ENCODE results near the gene DGKI. TPM values are rescaled to one million over a fixed set of nuclear protein-coding genes. Genes with fewer than 3 reads are reported as not detected.

Gene DGKI
- total and polyA plus RNA-seq, 3 donors from 2014 or later: 3.2 to 6.6 (median 4.3) TPM

- intact Hi-C loops (cut with DNase I; ENCODE audit: low total_unique reads): no loop called here
- H3K4me3 ChIP-seq: no peak overlapping the region
- H3K27ac ChIP-seq: no peak overlapping the region
- no peak for TF ChIP-seq POLR2A (IDR thresholded peaks at IDR 0.05)
- TF ChIP-seq, protein P1, sequence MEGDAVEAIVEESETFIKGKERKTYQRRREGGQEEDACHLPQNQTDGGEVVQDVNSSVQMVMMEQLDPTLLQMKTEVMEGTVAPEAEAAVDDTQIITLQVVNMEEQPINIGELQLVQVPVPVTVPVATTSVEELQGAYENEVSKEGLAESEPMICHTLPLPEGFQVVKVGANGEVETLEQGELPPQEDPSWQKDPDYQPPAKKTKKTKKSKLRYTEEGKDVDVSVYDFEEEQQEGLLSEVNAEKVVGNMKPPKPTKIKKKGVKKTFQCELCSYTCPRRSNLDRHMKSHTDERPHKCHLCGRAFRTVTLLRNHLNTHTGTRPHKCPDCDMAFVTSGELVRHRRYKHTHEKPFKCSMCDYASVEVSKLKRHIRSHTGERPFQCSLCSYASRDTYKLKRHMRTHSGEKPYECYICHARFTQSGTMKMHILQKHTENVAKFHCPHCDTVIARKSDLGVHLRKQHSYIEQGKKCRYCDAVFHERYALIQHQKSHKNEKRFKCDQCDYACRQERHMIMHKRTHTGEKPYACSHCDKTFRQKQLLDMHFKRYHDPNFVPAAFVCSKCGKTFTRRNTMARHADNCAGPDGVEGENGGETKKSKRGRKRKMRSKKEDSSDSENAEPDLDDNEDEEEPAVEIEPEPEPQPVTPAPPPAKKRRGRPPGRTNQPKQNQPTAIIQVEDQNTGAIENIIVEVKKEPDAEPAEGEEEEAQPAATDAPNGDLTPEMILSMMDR (IDR thresholded peaks at IDR 0.05): no peak
- no peaks in the 10 kb centered on the region for H3K36me3 ChIP-seq (ENCODE audit: low read depth, missing control alignments)
- H3K27me3 ChIP-seq: no peaks in the 10 kb centered on the region
- 89% methylated on average over 3 of the region's 3 CpGs for WGBS, 2 donors
- DNase-seq: no peak
- H3K9me3 ChIP-seq: no peaks in the 10 kb centered on the region
- H3K4me1 ChIP-seq: no peaks in the 10 kb centered on the region
Observed at GRCh38 chr7:137407078-137407477, 439.7 kb downstream of the DGKI start.

- no peak for TF ChIP-seq POLR2A (IDR thresholded peaks at IDR 0.05)
- TF ChIP-seq, protein P1 (IDR thresholded peaks at IDR 0.05): no peak
- H3K4me1 ChIP-seq: no peaks in the 10 kb centered on the region
- intact Hi-C loops (cut with DNase I; ENCODE audit: low total_unique reads): no loop called here
- H3K4me3 ChIP-seq: no peak overlapping the region
- WGBS, 2 donors: 78 to 83% methylated on average over 5 of the region's 5 CpGs
- no peak for DNase-seq
- H3K9me3 ChIP-seq: no peaks in the 10 kb centered on the region
- H3K36me3 ChIP-seq (ENCODE audit: low read depth, missing control alignments): no peaks in the 10 kb centered on the region
- no peaks in the 10 kb centered on the region for H3K27me3 ChIP-seq
- no peak overlapping the region for H3K27ac ChIP-seq
Observed at GRCh38 chr7:137404660-137405317, 442.0 kb downstream of the DGKI start.

GRCh38 chr7:137403353-137403695 lies 443.4 kb downstream of the DGKI start:
- Histone ChIP-seq H3K4me1 (no peaks in the 10 kb centered on the region), H3K27me3 (no peaks in the 10 kb centered on the region), H3K9me3 (no peaks in the 10 kb centered on the region), H3K36me3 (ENCODE audit: low read depth, missing control alignments) (no peaks in the 10 kb centered on the region), H3K27ac (no peak overlapping the region), H3K4me3 (no peak overlapping the region)
- WGBS, 2 donors: 88 to 95% methylated on average over 2 of the region's 2 CpGs
- no peak for DNase-seq
- TF ChIP-seq POLR2A (IDR thresholded peaks at IDR 0.05): no peak
- intact Hi-C loops (cut with DNase I; ENCODE audit: low total_unique reads): no loop called here

- no peak overlapping the region for H3K27ac ChIP-seq
- H3K4me3 ChIP-seq: no peak overlapping the region
- 70 to 78% methylated on average over 10 of the region's 10 CpGs for WGBS, 2 donors
- DNase-seq: no peak
- no peaks in the 10 kb centered on the region for H3K9me3 ChIP-seq
- TF ChIP-seq POLR2A (IDR thresholded peaks at IDR 0.05): no peak
- TF ChIP-seq, protein P1 (IDR thresholded peaks at IDR 0.05): no peak
- H3K27me3 ChIP-seq: no peaks in the 10 kb centered on the region
- intact Hi-C loops (cut with DNase I; ENCODE audit: low total_unique reads): no loop called here
- H3K36me3 ChIP-seq (ENCODE audit: low read depth, missing control alignments): no peaks in the 10 kb centered on the region
- H3K4me1 ChIP-seq: no peaks in the 10 kb centered on the region
Observed at GRCh38 chr7:137402536-137403352, 444.0 kb downstream of the DGKI start.

GRCh38 chr7:137399827-137400823 lies 446.6 kb downstream of the DGKI start:
- Histone ChIP-seq H3K27ac (no peak overlapping the region), H3K4me3 (no peak overlapping the region), H3K27me3 (no peaks in the 10 kb centered on the region), H3K36me3 (ENCODE audit: low read depth, missing control alignments) (no peaks in the 10 kb centered on the region), H3K9me3 (no peaks in the 10 kb centered on the region), H3K4me1 (no peaks in the 10 kb centered on the region)
- 80 to 81% methylated on average over 6 to 7 of the region's 7 CpGs for WGBS, 2 donors
- DNase-seq: no peak
- TF ChIP-seq POLR2A (IDR thresholded peaks at IDR 0.05): no peak
- TF ChIP-seq, protein P1 (IDR thresholded peaks at IDR 0.05): no peak
- intact Hi-C loops (cut with DNase I; ENCODE audit: low total_unique reads): no loop called here
